Fibroblast of skin of left quadriceps (primary cell): Measurements from ENCODE around the gene TRIM46.
"Not testable (repeated sequence)": the region's sequence is repeated elsewhere in the genome, so short reads cannot be mapped to it uniquely, and the experiment has no call there.

ENCODE experiments used
- DNase-seq, 2 experiments: peaks; one replicate each; pipeline ENCODE4 v3.0.0-alpha.2; 2013; ENCODE audit warnings: low read depth in 2 of 2

The TRIM46 gene

DNA sequence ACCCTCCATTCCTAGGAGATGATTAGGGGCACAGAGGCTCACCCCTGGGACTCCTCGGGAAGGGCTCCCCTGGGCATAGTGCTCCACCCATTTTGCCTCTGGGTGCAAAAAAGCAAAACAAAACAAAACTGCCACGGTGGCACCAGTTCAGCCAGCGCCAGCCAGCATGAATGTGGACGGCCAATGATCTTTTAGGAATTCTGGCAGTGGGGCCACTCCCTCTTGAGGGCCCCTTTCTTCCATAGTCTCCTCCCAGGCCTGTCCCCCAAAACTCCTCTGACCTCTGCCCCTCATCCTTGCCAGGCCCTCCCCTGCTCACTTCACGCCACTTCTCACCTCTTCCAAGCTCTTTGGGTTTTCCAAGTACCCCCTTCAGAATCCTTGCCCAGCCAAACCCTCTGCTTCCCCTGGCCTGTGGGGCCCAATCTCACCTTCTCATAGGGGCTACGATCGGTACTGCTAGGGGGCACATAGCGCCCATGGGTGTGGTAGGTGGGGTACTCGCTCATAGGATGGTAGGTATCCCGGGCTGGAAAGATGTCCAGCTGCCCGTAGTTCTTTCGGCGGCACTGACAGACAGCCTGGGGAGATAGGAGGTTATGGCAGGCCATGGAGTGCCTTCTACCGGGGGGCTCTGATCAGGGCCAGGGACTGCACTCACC lies 13.3 kb downstream of the TRIM46 start:
- no peak for DNase-seq

- no peak for DNase-seq
Observed at GRCh38 chr1:155187456-155187891, 13.8 kb downstream of the TRIM46 start.

DNA sequence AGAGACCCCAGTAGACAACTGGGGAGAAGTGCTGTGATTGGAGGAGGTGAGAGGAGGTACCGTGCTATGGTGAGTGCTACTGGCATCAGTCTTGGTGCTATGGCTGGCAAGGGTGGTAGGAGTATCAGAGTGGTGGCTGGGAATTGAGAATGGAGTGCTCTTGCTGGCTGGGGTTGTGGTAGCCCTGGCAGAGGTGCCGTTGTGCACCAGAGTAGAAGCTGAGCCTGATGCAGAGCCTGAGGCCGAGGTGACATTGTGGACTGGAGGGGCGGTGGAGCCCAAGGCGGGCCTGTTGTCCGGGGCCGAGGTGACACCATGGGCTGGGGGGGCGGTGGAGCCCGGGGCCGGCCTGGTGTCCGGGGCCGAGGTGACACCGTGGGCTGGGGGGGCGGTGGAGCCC lies 14.6 kb downstream of the TRIM46 start:
- DNase-seq = no peak

- DNase-seq = not testable (repeated sequence)
Observed at GRCh38 chr1:155189926-155190325, 16.3 kb downstream of the TRIM46 start.

- DNase-seq = no peak
Observed at GRCh38 chr1:155191904-155192303, 18.3 kb downstream of the TRIM46 start.

DNA sequence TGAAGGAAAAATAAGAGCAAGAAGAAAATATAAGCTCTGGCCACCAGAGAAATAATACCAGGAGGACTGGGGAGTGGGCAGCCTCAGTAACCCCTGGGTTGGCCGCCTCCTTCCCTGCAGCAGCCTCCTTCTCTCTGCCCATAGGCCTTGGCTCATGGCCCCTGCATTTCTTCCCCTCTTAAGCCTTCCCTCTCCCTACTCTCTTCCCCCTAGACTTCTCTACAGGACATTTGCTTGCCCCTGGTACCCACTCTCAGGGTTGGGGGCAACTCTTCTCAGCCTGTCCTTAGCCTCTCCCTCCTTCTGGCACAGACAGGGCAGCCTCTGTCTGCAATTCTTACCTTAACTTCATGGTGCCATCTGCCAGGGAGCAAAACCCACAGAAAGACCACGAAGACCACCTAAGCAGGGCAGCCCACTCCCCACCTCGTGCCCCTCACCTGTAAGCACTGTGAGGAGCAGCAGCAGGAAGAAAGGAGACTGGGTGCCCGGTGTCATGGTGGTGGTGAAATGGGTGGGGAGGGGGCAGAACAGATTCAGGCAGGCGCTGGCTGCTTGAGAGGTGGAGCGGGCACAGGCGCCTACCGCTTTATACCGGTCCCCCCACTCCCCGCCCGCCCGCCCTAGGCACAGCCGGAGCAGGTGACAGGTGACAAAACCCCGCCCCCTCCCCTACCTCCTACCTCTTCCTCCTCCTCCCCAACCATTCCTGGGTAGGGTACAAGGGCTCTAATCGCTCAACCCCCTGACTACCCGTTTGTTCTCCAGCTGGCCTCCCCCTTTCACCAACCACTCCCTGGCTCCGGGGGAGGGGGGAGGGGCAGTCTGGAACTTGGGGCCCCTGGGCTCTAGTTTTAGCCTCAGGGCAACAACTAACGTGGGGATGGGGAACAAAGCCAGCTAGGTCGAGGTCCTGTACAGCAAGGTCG lies 19.0 kb downstream of the TRIM46 start:
- DNase-seq = no peak

GRCh38 chr1:155193275-155193990 lies 19.8 kb downstream of the TRIM46 start:
- DNase-seq = peak; percentile 81 to 83

- DNase-seq = not testable (repeated sequence)
Observed at GRCh38 chr1:155193991-155194240, 20.3 kb downstream of the TRIM46 start.

DNA sequence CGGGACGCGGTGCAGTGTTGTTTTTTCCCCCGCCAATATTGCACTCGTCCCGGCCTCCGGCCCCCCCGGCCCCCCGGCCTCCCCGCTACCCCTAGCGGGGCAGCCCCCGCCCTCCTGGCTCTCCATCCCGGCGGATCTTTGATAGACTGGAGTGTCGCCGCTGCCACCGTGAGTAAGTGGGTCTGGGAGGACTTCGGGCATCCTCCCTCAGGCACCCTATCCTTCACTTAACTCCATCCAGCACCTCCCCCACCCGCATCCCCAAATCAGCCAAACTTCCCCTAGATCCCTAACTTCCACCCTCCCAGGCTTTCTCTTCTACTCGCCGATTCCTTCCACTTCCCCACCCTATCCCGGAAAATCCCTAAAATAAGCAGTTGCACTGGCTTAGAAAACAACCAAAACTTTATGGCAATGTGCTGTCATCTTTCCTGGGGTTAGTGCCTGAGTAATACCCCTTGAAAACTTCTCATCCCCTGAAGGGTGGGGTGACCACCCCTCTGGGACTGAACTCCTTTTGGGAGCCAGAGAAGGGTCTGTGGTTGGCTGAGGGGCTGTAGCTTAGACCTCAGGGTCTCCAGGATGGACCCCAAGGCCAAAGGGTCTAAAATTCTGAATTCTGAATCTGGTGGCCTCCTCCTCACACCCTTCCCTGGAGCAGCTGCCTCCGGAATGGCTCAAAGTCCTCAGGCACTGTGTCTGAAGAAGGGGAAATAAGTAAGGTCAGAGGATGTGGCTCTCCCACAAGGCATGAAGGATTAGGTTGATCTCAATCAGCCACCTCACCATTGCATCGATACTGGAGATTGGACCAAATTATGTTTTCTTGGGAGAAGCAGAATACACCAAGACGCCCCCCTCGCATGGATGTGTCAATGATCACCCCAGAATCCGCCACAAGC lies 21.8 kb downstream of the TRIM46 start:
- no peak for DNase-seq

GRCh38 chr1:155196103-155196892 lies 22.6 kb downstream of the TRIM46 start:
- DNase-seq = no peak

DNA sequence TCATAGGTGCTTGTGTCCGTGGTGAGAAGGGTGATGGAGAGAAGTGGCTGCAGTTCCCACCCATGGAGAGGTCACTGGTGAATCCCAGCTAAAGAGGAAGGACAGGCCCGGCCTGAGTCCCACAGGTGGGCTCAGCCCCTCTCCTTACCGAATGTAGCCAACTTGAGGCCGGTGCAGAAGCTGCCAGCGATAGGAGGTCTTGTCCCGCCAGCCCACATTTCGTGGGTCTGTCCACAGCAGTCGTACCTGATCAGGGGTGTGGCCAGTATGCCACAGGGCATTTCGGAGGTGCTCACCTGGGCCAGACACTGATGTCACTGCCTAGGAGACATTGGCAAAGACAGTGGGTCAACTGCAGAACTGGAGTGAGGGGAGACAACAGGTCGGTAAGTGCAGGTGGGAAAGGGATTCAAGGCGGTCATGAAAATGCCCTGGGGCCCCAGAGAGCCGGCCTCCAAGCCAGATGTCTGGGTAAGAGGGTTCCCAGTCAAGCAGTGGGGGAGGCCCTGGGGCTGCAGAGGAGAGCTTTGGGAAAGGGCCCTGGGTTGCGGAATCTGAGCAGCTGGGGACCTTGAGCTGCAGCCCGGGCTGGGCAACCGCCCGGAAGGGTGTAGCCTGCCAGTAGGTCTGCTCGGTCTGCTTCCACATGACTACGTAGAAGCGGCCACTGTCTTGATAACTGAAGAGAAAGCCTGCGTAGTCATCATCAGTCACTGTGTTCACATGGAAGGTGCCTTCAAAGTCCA lies 23.4 kb downstream of the TRIM46 start:
- DNase-seq = no peak

- DNase-seq = no peak
Observed at GRCh38 chr1:155197901-155198546, 24.4 kb downstream of the TRIM46 start.

- no peak for DNase-seq
Observed at GRCh38 chr1:155198547-155198906, 24.9 kb downstream of the TRIM46 start.

DNA sequence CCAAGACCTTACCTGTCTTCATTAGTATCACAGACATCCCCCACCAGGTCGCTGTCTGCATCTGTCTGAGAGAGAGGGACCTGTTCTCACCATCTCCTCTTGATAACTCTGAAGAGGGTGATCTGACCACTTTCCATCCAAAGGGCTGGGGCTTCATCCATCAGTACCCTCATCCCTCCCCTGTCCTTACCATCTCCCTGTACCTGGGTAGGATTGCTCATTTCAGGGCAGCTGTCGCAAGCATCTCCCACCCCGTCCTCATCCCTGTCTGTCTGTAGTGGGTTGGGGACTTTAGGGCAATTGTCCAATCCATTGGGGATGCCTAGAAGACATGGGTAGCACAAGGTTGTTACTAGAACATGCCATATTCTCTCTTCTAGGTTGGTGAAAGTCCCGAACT lies 26.1 kb downstream of the TRIM46 start:
- no peak for DNase-seq

DNA sequence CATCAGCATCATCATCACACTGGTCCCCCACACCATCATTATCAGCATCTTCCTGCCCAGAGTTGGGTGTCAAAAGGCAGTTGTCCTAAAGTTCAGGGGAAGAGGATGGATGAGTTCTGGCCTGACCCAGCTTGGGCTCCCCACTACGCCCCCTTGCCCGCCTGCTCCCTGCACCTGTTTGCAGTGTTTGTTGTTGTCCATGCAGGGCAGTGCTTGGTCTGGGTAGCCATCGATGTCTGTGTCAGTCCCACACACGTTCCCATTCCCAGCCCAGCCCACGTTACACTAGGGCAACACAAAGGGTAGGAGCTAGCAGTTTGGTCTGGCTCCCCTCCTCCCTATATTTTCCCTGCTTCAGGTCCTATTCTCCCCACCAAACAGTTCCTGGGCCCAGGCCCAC lies 27.3 kb downstream of the TRIM46 start:
- DNase-seq = no peak

DNA sequence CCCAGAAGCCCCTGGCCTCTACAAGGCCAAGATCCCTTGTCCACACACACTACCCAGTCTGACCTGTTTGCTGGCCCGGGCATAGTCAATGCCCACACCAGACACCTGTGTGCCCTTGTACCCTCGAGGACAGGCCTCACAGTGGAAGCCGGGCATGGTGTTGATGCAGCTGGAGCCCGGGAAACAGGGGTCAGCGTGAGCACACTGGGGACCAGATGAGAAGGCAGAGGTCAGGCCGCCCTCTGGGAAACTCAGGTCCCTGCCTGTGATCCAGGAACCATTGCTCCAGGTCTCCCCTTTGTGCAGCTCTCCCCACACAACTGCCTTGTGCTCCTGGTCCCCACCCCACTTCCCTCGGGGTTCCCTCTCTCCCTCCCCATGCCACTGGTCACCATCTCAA lies 28.5 kb downstream of the TRIM46 start:
- DNase-seq = no peak

- no peak for DNase-seq
Observed at GRCh38 chr1:155202731-155203515, 29.3 kb downstream of the TRIM46 start.

DNA sequence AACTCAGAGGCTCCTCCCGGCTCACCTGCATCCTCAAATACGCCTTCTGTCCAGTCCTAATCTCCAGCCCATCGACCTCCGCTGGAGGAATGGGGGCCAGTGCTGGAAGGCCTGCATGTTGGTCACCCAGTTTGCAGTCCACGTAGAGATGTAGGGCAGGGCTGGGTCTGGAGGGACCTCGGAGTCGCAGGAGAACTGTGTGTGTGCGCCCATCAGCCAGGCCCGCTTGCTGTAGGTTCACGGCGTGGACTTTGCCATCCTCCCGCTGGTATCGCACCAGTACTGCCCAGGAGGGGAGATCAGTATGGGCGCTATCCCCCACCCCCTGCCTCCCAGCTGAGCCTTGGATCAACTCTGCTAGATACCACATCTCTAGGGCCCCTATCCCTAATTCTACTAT lies 31.4 kb downstream of the TRIM46 start:
- no peak for DNase-seq
